ENCODE measurements around the gene ID1.
"Not testable (repeated sequence)": the region's sequence is repeated elsewhere in the genome, so short reads cannot be mapped to it uniquely, and the experiment has no call there.

The ID1 gene

DNA sequence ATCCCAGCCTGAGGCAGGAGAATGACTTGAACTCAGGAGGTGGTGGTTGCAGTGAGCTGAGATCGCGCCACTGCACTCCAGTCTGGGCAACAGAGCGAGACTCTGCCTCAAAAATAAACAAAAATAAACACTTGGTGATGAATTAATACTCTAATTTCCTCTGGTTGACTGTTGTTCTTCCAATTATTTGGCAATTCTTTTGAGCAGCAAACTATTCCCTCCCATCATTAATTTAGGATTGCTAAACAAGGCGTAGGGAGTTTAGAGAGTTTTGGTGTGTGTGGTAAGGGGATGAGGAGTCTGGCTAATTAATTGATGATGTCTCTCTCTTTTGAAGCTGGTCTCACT, 2.7 kb upstream of the ID1 start:
- DNase-seq (ENCODE audit: low spot score) = no peak

DNA sequence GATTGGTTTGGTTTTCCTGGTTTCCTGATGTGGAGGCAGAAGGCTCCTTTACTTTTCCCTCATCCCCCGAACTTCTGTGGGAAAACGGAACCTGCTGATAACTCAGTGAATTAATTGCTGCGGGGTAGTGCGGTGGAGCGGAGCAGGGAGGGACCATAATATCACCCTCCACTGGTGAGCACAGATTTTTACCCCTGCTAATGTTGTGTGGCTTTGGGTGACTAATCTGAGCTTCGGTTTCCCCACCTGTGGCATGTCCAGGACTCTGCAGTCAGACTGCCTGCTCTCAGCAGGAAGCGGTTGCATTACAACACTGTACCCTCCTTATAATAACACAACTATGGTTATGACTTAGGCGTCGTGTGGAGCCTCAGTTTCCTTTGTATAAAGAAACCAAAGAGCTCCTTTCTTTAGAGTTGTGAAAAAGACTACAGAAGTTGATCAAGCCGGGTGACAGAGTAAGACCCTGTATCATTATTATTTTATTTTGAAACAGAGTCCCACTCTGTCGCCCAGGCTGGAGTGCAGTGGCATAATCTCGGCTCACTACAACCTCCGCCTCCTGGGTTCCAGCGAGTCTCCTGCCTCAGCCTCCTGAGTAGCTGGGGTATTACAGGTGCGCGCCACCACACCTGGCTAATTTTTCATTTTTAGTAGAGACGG, 2.2 kb upstream of the ID1 start:
- no peak for DNase-seq (ENCODE audit: low spot score)

GRCh38 chr20:31603822-31604566, 1.1 kb upstream of the ID1 start:
- DNase-seq (ENCODE audit: low spot score) = peak; percentile 94

GRCh38 chr20:31604567-31605030, 490 bp upstream of the ID1 start:
- DNase-seq (ENCODE audit: low spot score) = no peak

- no peak for DNase-seq (ENCODE audit: low spot score)
Measured at GRCh38 chr20:31605902-31606803, 1.1 kb downstream of the ID1 start.

DNA sequence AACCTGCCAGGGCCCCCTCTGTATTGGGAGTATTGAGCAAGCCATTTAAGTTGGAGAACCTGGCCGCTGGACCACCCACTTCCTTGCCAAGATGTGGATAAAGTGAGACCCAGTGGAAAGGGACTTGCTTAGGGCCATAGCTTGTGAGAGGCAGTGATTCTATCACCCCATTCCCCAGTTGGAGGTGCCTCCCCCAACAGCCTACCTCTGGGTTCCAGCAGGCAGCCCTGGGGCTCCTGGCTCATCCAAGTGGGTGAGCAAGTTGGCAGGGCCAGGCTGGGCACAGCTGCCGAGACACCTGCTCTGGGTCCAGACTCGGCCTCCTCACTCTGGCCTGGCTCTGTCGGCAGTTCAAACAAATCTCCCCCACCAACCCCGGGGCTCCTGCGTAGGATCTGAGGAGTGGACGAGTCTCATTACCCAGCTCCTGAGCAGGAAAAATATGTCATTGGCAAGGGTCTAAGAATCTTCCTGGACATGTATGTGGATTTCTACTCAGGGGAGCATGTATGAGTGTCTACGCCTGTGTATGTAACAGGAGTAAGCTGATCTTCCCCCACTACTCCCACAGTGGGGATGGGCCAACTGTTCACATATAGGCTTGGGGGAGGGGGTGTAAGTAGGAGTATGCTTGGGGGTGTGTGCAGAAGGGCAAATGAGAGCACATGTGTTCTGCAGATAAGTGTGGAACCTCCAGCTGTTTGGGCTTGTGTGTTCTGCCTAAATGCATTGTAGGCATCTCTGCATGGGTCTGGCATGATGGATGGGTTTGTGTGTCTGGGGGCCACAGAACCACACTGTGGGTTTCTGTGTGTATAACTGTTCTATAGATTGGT, 1.9 kb downstream of the ID1 start:
- DNase-seq (ENCODE audit: low spot score) = peak; percentile 65

- no peak for DNase-seq (ENCODE audit: low spot score)
Measured at GRCh38 chr20:31607640-31608250, 2.7 kb downstream of the ID1 start.

DNA sequence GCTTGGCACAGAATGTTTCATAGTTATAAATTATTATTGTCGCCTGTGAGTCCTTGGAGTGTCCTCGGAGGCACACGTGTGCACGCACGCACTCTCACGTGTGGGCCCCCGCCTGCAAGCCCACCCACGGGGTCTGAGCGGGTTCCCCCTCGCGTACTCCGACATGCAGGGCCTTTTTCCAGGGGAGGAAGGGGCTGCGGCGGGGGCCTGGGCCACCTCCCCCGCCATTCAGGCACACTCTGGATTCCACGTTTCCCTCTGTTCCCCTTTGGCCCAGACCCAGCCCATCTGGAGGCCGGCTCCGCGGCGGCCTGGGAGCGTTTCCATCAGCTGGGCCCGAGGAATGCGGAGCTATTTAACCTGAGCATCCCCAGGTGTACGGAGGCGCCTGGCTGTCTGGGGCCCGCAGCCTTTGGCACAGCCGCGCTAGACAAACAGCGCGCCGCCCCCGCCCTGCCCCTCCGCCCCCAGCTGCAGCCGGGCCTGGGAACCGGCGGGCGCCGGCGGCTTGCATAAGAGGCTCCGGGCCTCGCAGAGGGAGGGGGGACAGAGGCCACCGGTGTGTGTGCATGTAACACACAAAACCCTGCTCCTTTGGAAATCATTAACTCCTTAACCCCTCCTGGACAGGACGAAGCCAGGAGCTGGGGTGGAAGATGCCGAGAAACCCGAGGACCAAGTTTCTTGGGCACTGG, 3.3 kb downstream of the ID1 start:
- peak; percentile 88 for DNase-seq (ENCODE audit: low spot score)

DNA sequence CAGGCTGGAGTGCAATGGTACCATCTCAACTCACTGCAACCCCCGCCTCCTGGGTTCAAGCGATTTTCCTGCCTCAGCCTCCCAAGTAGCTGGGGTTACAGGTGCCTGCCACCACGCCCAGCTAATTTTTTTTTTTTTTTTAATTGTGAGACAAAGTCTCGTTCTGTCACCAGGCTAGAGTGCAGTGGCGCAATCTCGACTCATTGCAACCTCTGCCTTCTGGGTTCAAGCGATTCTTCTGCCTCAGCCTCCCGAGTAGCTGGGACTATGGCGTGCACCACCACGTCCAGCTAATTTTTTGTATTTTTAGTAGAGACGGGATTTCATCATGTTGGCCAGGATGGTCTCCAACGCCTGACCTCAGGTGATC, 7.2 kb downstream of the ID1 start:
- DNase-seq (ENCODE audit: low spot score) = not testable (repeated sequence)

- DNase-seq (ENCODE audit: low spot score) = no peak
Measured at GRCh38 chr20:31615416-31615815, 10.3 kb downstream of the ID1 start.

- no peak for DNase-seq (ENCODE audit: low spot score)
Measured at GRCh38 chr20:31617432-31618104, 12.5 kb downstream of the ID1 start.

DNA sequence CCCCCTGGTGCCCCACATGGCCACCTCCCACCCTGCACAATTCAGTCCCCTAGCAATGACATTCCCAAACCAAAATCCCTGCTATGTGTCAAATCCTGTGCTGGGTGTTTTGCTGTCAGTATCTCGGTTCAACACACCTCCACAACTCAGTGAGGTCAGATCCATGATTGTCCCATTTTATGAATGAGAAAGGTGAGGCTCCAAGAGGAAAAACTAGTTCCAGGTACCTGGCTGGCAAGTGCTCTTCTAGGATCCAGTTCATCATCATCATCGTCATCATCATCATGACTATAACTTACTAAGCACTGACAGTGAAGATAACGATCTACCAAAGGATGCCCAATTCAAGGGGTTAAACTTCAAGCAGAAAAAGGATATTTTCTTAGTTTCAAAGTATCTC, 15.2 kb downstream of the ID1 start:
- DNase-seq (ENCODE audit: low spot score) = no peak

GRCh38 chr20:31623123-31623505, 18.0 kb downstream of the ID1 start:
- DNase-seq (ENCODE audit: low spot score) = not testable (repeated sequence)

- not testable (repeated sequence) for DNase-seq (ENCODE audit: low spot score)
Measured at GRCh38 chr20:31626534-31626933, 21.4 kb downstream of the ID1 start.

- not testable (repeated sequence) for DNase-seq (ENCODE audit: low spot score)
Measured at GRCh38 chr20:31628057-31628456, 23.0 kb downstream of the ID1 start.

GRCh38 chr20:31630187-31630790, 25.2 kb downstream of the ID1 start:
- no peak for DNase-seq (ENCODE audit: low spot score)

DNA sequence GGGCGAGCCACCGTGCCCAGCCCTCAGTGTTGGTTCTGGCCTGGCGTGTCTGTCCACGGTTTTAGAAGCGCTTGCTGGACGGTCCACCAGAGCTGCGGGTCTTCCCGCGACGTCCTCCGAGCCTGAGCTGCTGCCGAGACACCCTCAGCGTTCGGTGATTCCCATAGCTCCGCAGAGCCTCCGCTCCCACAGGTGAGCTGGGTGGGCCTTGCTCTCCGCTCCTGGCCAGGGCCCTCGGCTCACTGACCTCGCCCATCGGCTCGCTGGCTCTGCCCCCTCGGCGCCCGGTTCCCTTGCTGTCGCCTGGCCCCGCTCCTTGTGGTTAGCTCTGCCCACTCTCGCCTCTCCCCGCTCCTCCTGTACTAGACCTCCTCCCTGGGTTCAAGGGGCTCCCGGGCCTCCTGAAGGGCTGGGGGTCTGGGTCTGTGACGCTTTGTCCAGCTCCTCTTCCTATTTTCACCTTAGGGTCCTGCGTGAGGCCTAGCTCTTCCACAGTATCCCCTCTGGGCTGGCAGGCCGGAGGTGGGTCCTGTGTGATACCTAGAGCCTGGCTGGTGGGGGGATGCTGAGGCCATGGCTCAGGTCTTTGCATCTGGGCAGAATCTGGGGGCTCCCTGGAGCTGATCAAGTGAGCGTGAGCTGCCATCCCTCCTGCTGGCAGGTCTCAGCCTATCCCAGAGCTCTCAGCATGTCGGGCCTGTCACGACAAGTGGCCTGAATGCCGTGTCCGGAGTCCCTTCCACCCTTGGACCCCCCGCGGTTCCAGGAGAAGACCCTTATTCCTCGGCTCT, 27.7 kb downstream of the ID1 start:
- DNase-seq (ENCODE audit: low spot score) = no peak

- no peak for DNase-seq (ENCODE audit: low spot score)
Measured at GRCh38 chr20:31633339-31633914, 28.3 kb downstream of the ID1 start.

DNA sequence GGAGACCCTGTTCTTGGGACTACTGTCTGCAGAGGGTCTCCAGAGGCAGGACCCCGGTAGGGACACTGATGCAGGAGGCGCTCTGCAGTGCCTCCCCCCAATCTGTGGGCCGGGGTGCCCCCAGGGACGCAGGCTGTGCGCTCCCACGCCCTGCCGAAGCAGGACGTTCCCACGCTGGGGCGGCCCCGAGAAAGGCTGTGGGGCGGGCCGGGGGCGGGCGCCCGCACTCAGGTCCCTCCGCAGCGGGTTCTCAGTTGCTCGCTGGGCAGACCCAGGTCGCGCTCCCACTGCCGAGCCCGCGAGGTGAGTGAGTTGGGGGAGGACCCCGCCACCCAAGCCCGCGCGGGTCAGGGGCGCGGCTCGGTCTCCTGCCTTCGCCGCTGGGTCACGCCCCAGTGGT, 32.6 kb downstream of the ID1 start, which contains the start of gene COX4I2:
Gene COX4I2, plus strand, starts transcription at position 253 of the 400 bp plus-strand sequence. CDS start 1,106 bp downstream, outside the sequence.
- peak; percentile 61 for DNase-seq (ENCODE audit: low spot score)
